ENCODE measurements around the gene LYST.

DNA sequence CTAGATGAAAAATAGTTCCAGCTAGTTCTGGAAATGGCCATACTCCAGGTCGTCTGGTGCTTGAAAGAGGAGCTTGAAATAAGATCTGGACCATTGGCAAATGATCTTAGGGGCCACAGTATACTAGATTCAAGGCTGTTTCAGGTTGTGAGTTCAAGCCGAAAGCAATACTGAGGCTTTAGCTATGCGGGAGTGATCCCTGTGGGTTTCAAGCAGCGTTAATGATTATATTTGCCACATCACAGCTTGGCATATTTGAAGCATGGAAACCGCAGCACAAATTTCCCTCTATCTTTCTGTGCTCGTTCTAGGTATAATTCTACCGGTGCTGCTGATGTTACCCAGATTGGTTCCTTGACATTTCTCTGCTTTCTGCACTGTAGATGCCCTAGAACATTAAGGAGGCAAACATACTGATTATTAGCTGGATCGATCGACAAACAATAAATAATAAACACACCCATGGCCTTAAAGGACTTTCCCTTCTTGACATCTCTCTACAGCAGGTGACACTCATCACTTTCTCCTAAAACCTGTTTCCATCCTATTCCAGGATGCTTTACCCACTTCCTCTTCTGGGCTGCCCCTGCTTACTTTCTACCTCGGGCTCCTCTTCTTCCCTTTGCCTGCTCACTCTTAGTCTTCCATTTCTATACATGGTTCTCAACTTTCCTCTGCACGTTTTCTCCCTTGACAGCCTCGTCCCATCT lies 40.6 kb upstream of the LYST start:
- TF ChIP-seq SMC3 (conservative IDR thresholded peaks at IDR 0.05; ENCODE audit: poor library complexity) = no peak
- no peak for TF ChIP-seq MXI1 (conservative IDR thresholded peaks at IDR 0.05; ENCODE audit: poor library complexity, severe bottlenecking)
- no peak for TF ChIP-seq POLR2AphosphoS5 (IDR thresholded peaks at IDR 0.05)
- TF ChIP-seq, protein P1, sequence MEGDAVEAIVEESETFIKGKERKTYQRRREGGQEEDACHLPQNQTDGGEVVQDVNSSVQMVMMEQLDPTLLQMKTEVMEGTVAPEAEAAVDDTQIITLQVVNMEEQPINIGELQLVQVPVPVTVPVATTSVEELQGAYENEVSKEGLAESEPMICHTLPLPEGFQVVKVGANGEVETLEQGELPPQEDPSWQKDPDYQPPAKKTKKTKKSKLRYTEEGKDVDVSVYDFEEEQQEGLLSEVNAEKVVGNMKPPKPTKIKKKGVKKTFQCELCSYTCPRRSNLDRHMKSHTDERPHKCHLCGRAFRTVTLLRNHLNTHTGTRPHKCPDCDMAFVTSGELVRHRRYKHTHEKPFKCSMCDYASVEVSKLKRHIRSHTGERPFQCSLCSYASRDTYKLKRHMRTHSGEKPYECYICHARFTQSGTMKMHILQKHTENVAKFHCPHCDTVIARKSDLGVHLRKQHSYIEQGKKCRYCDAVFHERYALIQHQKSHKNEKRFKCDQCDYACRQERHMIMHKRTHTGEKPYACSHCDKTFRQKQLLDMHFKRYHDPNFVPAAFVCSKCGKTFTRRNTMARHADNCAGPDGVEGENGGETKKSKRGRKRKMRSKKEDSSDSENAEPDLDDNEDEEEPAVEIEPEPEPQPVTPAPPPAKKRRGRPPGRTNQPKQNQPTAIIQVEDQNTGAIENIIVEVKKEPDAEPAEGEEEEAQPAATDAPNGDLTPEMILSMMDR (IDR thresholded peaks at IDR 0.05; ENCODE audit: poor library complexity, severe bottlenecking) = no peak
- TF ChIP-seq, protein P2, sequence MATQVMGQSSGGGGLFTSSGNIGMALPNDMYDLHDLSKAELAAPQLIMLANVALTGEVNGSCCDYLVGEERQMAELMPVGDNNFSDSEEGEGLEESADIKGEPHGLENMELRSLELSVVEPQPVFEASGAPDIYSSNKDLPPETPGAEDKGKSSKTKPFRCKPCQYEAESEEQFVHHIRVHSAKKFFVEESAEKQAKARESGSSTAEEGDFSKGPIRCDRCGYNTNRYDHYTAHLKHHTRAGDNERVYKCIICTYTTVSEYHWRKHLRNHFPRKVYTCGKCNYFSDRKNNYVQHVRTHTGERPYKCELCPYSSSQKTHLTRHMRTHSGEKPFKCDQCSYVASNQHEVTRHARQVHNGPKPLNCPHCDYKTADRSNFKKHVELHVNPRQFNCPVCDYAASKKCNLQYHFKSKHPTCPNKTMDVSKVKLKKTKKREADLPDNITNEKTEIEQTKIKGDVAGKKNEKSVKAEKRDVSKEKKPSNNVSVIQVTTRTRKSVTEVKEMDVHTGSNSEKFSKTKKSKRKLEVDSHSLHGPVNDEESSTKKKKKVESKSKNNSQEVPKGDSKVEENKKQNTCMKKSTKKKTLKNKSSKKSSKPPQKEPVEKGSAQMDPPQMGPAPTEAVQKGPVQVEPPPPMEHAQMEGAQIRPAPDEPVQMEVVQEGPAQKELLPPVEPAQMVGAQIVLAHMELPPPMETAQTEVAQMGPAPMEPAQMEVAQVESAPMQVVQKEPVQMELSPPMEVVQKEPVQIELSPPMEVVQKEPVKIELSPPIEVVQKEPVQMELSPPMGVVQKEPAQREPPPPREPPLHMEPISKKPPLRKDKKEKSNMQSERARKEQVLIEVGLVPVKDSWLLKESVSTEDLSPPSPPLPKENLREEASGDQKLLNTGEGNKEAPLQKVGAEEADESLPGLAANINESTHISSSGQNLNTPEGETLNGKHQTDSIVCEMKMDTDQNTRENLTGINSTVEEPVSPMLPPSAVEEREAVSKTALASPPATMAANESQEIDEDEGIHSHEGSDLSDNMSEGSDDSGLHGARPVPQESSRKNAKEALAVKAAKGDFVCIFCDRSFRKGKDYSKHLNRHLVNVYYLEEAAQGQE (IDR thresholded peaks at IDR 0.05; ENCODE audit: borderline replicate concordance) = no peak

All from neural cell (in vitro differentiated cells).